LNCAP (cell line): ENCODE measurements around the gene OGFRL1.

Source experiments
- TF ChIP-seq, protein P1 (sequence below): fragments of 450-650 bp; IDR thresholded peaks from 2 replicates; pipeline ENCODE4 v1.5.1; 2017; ENCODE audit warnings: mild to moderate bottlenecking

The OGFRL1 gene

GRCh38 chr6:71289039-71289801 is 609 bp downstream of the OGFRL1 start:
- TF ChIP-seq, protein P1, sequence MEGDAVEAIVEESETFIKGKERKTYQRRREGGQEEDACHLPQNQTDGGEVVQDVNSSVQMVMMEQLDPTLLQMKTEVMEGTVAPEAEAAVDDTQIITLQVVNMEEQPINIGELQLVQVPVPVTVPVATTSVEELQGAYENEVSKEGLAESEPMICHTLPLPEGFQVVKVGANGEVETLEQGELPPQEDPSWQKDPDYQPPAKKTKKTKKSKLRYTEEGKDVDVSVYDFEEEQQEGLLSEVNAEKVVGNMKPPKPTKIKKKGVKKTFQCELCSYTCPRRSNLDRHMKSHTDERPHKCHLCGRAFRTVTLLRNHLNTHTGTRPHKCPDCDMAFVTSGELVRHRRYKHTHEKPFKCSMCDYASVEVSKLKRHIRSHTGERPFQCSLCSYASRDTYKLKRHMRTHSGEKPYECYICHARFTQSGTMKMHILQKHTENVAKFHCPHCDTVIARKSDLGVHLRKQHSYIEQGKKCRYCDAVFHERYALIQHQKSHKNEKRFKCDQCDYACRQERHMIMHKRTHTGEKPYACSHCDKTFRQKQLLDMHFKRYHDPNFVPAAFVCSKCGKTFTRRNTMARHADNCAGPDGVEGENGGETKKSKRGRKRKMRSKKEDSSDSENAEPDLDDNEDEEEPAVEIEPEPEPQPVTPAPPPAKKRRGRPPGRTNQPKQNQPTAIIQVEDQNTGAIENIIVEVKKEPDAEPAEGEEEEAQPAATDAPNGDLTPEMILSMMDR, result no peak

GRCh38 chr6:71289802-71290175 is 1.2 kb downstream of the OGFRL1 start:
- TF ChIP-seq, protein P1, result no peak

DNA sequence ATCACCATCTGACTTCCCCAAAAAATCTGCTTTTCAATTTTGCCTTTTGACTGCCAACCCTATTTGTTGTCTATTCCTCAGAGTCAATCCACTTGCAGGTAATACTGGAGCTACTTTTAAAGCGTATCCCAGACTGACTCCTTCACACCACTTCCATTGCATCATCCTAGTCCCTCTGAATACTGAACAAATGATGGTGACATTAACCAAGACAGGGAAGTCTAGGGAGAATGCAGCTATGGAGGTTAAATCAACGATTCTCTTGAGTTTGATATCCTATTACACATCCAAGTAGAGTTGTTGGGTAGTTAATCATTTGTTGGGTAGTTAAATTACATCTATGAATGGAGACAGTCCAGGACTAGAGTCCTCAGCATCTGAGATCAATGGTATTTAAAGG is 2.0 kb downstream of the OGFRL1 start:
- TF ChIP-seq, protein P1, result no peak

GRCh38 chr6:71292001-71292400 is 3.4 kb downstream of the OGFRL1 start:
- TF ChIP-seq, protein P1, result no peak

DNA sequence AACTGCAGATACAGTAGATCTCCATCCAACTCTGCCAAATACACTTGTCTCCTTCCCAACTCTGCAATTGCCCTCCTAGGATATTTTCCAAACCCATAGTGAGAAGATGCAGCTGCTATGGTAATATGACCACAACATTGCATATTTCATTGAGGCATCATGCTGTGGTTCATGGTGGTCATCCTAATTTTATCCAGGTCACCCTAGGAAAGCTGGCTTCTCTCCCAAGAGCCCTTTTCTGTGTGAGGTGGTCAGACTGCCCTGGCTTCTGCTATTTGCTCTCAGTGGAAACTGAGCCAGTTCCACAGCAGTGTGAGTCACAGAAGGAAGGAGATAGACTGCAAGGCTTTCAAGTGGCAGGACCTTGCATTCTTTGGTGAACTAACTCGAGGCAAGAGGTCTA is 5.5 kb downstream of the OGFRL1 start:
- TF ChIP-seq, protein P1, result no peak

DNA sequence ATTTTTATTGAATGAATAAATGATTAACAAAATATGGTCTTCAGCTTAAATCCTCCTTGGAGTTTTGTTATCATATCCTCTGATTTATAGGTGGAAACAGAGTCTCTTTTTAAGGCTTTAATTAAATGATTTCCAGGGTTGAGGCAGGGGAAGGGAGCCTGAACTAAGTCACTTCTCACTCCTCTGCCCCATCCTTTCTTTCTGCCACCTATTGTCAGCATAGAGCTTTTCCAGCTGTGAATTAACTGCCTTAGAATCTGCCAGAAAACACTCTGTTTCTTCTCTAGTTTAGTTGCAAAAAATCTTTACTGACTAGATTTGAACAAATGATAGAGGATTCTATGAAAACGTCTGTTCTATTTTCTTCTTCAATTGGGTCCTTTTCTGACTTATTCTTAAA is 9.8 kb downstream of the OGFRL1 start:
- TF ChIP-seq, protein P1, result no peak

- TF ChIP-seq, protein P1, result no peak
Measured at GRCh38 chr6:71299541-71300470, 11.2 kb downstream of the OGFRL1 start.
